Measurements from ENCODE around the gene SNED1. TPM values are rescaled to one million over a fixed set of nuclear protein-coding genes. Genes with fewer than 3 reads are reported as not detected.

The SNED1 gene
- total RNA-seq, 1 experiment from 2014 or later = 65.5 TPM

DNA sequence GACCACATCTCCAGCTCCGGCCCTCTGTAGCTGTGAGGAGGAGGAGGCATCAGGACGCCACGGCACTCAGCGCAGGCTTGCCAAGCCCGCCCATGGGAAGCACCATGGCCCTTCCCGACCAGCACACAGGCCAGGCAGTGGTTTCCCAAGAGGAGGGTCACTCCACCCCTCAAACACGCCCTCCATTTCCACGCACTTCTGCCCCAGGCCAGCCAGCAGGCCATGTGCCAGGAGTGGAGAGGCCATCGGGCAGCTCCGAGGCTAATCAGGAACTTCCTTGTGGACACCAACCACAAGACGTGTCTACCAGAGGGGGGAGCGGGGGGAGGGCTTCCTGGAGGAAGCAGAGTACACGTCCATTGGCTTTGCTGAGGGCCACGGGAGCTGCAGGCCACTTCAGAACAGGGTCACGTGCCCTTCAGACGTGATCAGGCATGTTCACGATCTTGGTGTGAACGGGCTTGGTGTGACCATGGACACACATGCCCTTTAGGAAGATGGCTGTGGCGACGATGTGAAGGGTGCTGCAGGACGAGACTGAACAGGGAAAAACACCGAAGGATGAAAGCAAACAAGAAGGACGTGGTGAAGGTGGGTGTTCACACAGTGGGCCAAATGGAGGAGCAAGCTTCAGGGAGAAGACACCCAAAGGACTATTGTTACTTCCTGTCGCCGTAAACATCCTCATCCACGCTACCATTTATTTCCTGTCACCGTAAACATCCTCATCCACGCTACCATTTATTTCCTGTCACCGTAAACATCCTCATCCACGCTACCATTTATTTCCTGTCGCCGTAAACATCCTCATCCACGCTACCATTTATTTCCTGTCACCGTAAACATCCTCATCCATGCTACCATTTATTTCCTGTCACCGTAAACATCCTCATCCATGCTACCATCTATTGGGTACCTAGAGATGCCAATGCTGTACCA, 110.1 kb downstream of the SNED1 start:
- DNase-seq (ENCODE audit: low read depth) = no peak

DNA sequence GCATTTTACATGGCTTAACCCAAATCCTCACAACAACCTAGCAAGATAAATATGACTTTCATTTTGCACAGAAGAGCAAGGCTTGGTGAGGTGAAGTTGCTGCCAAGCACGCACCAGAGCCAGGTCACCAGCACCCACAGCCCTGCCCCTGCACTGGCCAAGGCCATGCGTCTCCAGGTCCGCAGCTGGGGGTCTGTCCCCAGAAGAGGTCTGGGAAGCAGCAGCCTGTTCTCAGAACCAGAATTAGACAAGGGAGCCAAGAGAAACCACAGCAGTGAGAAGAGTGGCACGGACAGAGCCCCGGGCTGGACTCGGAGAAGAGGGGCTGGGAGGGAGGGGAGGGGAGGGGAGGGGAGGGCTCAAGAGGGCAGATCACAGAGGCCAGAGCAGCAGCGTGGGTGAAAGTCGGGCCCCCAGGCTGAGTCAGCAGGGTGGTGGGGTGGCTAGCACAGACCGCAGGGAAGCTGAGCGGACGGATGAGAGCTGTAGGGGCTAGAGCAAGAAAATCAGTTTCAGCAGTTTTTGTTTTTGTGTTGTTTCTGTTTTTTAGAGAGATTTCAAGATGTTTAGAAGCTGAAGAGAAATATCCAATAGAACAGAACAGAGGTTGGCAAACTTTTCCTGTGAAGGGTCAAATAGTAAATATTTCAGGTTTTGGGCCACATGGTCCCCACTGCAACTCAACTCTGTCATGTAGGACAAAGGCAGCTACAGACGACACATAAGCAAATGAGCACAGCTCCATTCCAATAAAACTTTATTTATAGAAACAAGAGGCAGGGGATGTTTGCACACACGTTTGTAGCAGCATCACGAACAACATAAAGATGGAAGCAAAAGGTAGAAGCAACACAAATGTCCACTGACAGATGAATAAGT, 111.0 kb downstream of the SNED1 start:
- no peak for DNase-seq (ENCODE audit: low read depth)

- DNase-seq (ENCODE audit: low read depth) = no peak
Measured at GRCh38 chr2:241110089-241110606, 111.7 kb downstream of the SNED1 start.

DNA sequence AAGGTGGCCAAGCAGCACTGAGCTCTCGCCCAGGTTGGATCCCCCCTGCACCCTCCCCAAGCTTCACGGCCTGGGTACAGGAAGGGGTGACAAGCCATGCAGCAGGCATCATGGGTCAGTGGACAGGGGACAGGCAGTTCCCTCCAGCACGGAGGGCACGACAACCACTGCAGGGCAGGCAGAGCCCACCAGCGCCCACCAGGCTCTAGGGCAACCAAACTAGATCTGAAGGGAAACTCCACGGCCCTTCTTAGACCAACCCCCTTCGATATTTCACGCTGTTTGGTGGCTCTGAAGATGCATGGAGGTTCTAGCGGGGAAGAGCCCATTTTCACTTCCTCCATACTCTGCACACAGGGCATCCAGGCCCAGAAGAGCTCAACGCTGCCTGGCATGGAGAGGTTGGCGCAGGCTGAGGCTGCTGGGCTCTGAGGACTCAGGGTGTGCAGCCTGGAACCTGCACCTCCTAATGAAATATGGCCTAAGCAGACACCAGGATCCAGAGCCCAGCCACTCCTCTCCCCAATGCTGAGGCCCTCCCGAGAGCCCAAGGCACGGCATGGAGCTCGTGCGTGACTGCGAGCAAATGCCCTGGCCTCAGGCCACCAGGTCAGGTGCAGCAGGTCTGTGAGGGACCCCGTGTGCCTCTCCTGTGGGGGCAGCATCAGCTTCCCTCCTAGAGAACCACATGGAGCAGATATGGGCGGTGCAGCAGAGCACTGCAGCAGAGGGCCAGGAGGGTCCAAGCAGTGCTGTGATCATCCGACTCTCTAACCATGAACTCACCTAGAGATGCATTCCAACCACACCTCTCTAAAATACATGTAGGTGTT, 112.4 kb downstream of the SNED1 start:
- DNase-seq (ENCODE audit: low read depth) = no peak

GRCh38 chr2:241111440-241111805, 113.0 kb downstream of the SNED1 start:
- DNase-seq (ENCODE audit: low read depth) = no peak

GRCh38 chr2:241112046-241112445, 113.6 kb downstream of the SNED1 start:
- no peak for DNase-seq (ENCODE audit: low read depth)

DNA sequence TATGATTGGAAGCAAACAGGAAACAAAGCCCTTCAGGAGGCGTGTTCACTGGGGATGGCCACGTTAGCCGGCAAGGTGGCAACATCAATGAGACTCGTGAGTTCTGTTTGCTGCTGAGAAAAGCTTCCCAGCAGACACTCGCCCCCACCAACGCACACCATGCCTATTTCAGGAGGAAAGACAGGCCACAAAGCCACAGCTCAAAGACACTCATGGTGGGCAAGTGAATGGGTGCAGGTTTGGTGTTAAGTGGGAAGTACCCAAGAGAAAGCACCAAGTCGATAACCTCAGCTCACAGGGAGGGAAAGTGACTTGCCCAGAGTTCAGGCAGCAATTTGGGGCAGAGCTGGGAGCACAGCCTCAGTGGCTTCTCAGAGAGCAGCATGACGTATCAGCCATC, 114.2 kb downstream of the SNED1 start:
- DNase-seq (ENCODE audit: low read depth) = no peak

GRCh38 chr2:241114836-241115235, 116.4 kb downstream of the SNED1 start:
- DNase-seq (ENCODE audit: low read depth) = no peak

- DNase-seq (ENCODE audit: low read depth) = no peak
Measured at GRCh38 chr2:241115361-241115760, 116.9 kb downstream of the SNED1 start.

GRCh38 chr2:241116606-241117560, 118.5 kb downstream of the SNED1 start:
- no peak for DNase-seq (ENCODE audit: low read depth)

GRCh38 chr2:241118737-241119505, 120.5 kb downstream of the SNED1 start:
- no peak for DNase-seq (ENCODE audit: low read depth)

DNA sequence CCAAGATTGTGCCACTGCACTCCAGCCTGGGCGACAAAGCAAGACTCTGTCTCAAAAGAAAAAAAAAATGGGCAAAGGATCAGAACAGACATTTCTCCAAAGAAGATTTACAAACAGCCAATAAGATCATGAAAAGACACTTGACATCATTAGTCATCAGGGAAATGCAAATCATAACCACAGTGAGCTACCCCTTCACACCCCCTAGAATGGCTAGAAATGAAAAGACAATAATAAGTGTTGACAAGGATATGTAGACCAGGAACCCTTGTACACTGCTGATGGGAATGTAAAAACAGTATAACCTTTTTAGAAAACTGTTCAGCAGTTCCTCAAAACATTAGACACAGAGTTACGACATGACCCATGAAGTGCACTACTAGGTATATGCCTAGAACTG, 122.0 kb downstream of the SNED1 start:
- no peak for DNase-seq (ENCODE audit: low read depth)

GRCh38 chr2:241121008-241121407, 122.6 kb downstream of the SNED1 start:
- no peak for DNase-seq (ENCODE audit: low read depth)

DNA sequence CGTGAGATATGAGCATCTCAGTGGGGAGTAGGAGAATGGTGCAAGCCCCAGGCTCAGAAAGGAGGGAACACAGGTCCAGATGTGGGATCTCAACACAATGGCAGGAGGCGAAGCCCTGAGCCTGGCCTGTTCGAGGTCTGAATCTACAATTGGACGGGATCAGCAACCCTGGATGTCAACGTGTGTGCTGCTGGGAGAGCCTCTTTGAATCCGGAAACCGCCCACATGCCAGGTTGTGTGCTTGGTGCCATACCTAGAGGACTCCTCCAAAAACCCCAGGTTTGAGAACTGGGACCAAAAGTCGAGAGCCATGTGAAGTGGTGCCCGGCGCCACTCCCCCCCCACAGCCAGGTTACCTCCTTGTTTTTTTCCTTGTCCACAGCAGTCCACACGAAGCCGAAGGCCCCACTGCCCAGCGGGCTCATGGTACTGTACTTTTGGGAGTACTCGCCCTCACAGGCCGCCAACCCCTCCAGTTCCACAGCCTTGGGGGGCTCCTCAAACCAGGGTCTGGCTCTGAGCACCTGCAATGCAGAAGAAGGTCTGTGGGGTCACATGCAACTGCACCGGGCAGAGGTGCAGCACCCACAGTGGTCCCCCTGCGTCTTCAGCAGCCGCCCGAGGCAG, 124.1 kb downstream of the SNED1 start:
- DNase-seq (ENCODE audit: low read depth) = no peak

DNA sequence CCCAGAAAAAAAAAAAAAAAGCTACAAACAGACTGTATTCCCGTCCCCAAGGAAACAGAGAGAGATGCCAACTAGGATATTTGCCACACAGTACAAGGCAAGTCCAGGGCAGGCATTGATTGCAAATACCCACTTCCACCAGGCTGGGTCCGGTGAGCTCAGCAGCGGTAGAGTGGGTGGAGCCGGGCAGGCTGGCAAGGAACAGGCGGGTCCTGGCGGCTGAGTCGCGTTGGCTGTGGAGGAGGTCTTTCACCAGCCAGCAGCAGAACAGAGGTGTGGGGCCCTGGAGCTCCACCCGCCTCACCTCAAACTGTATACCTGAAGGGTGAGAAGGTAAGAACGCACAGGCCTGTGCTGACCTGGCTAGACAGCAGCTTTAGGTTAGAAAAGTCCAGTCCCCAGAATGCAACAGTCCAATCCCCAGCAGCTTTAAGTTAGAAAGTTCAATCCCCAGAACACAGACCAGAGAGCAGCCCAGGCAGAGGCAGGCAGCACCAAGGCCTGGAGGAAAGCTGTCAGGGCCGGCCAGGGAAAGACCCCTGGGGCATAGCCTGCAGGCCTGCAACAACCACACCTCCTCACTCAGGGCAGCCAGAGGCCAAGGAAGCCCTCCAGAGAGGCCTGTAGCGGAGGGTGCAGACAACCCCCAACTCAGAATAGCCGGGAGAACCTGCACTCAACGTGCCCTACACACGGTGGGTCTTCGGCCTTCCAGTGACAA, 125.6 kb downstream of the SNED1 start:
- DNase-seq (ENCODE audit: low read depth) = no peak

DNA sequence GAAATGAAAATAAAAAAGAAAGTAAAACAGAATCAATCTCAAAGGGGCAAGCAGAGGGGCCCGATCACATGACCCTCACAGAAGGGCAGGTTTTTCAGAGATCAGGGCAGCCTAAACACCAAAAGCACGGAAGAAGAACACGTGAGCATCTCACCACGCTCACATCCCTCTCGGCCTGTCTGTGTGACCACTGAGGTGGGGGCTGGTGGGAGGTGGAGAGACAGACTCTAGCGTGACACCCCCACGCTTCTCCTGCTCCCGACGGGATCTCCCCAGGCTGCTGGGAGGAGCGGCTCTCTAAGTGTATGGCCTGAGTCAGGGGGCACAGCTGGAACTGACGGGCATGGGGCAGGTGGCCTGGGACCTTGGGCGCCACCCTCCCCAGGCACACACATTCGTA, 127.2 kb downstream of the SNED1 start:
- no peak for DNase-seq (ENCODE audit: low read depth)

DNA sequence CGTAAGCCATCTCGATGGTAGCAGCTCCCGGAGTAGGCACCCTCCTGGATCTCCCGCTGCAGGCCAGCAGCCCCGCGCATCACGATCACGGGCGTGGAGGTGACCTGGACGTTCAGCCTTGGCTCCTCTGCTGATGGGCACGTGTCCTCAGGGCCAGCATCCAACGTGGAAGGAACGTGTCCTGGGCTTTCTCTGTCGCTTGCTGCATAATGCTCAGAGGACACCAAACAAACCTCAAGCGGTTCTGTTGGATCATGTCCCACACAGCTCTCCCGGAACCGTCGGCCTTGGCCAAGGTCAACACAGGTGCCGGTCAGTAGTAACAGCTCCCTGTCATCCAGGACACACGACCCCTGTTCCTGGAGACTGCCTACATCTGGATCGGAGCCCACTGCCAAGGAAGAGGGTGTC, 127.8 kb downstream of the SNED1 start:
- DNase-seq (ENCODE audit: low read depth) = no peak

DNA sequence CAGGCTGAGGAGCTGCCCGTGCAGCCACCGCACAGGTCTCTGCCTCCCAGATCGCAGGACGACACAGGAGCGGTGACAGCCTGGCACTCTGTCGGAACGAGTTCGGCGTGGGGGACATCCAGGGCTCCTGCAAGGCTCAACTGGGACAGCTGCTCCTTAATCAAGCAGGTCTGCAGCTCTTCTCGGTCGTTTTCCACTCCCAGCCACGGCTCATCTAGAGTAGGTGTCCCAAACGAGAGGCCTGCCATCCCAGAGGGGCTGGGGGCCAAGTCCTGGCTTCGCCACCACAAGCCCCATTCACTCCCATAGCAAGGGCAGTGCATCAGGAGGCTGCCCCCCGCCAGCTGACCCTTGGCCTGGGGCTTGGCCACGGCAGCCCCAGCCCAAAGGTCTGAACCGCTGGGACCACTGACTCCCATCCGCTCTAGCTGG, 128.4 kb downstream of the SNED1 start:
- no peak for DNase-seq (ENCODE audit: low read depth)
